Bone marrow (tissue), 2 donors: ENCODE measurements around the gene DHX57.

Experiments
- DNase-seq, 2 donors: peaks; one replicate each; lab custom pipeline; 2025; lab: John Stamatoyannopoulos, UW

The DHX57 gene, protein sequence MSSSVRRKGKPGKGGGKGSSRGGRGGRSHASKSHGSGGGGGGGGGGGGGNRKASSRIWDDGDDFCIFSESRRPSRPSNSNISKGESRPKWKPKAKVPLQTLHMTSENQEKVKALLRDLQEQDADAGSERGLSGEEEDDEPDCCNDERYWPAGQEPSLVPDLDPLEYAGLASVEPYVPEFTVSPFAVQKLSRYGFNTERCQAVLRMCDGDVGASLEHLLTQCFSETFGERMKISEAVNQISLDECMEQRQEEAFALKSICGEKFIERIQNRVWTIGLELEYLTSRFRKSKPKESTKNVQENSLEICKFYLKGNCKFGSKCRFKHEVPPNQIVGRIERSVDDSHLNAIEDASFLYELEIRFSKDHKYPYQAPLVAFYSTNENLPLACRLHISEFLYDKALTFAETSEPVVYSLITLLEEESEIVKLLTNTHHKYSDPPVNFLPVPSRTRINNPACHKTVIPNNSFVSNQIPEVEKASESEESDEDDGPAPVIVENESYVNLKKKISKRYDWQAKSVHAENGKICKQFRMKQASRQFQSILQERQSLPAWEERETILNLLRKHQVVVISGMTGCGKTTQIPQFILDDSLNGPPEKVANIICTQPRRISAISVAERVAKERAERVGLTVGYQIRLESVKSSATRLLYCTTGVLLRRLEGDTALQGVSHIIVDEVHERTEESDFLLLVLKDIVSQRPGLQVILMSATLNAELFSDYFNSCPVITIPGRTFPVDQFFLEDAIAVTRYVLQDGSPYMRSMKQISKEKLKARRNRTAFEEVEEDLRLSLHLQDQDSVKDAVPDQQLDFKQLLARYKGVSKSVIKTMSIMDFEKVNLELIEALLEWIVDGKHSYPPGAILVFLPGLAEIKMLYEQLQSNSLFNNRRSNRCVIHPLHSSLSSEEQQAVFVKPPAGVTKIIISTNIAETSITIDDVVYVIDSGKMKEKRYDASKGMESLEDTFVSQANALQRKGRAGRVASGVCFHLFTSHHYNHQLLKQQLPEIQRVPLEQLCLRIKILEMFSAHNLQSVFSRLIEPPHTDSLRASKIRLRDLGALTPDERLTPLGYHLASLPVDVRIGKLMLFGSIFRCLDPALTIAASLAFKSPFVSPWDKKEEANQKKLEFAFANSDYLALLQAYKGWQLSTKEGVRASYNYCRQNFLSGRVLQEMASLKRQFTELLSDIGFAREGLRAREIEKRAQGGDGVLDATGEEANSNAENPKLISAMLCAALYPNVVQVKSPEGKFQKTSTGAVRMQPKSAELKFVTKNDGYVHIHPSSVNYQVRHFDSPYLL (N-terminal part only)

GRCh38 chr2:38875576-38876367 is at the start of gene DHX57, which contains the start of gene MORN2:
Gene DHX57 (minus strand): TSS chr2:38875934. CDS start chr2:38868405, 7,529 bp downstream.
Gene MORN2 (plus strand): TSS chr2:38875976.
- DNase-seq, result peak; percentile 48 to 52

DNA sequence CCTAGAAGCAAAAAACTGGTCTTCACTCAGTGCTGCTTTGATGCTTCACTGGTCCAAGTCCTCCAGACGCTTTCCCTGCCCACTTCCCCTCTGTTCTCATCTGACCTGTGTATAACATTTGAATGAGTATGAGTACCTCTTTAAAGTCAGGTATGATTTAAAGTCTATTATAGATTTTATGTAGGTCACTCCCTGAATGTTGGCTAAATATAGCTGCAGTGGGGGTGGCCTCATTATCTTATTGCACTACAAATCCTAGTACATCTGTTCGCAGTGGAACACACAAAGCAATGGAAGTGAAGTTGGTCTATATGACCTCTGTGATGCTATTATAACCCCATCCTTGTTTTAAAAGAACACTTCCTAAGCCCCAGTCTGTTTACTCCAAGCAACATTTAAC is 47.2 kb upstream of the DHX57 start:
- DNase-seq, result no peak

DNA sequence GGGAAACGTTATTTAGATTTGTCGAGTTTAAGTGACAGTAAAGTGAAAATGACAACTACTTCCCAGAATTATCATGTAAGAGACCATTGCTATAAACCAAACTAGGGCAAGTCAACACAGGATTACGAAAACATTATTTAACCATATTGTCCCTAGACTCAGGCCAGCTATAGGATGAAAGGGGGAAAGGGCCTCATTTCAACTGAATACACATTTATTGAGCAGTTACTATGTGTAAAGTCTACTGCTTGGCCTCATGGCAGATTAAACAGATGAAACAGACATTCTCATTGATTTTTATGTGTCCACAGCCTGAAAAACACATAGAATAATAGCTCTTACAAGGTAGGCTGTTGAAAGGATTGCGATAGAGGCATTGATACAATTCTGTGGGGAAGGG is 46.7 kb upstream of the DHX57 start:
- DNase-seq, result no peak

DNA sequence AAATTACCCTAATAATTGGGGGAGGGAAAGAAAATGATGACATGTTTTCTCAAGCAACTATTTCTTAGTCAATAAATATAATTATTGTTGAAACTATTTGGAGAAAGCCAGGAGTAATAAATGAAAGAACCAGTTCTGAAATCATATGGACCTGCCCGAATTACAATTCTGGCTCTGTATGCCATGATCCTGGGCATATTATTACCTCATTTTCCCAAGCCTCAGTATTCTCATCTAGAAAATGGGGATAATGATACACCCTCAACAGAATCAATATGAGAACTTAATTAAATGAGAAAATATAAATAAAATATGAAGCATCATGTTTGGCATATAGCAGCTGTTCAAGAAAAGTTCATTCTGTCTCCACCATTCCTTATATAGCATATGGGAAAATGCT is 36.9 kb upstream of the DHX57 start:
- no peak for DNase-seq

GRCh38 chr2:38911191-38911590 is 35.5 kb upstream of the DHX57 start:
- DNase-seq, result no peak

GRCh38 chr2:38909872-38910271 is 34.1 kb upstream of the DHX57 start:
- DNase-seq, result no peak

DNA sequence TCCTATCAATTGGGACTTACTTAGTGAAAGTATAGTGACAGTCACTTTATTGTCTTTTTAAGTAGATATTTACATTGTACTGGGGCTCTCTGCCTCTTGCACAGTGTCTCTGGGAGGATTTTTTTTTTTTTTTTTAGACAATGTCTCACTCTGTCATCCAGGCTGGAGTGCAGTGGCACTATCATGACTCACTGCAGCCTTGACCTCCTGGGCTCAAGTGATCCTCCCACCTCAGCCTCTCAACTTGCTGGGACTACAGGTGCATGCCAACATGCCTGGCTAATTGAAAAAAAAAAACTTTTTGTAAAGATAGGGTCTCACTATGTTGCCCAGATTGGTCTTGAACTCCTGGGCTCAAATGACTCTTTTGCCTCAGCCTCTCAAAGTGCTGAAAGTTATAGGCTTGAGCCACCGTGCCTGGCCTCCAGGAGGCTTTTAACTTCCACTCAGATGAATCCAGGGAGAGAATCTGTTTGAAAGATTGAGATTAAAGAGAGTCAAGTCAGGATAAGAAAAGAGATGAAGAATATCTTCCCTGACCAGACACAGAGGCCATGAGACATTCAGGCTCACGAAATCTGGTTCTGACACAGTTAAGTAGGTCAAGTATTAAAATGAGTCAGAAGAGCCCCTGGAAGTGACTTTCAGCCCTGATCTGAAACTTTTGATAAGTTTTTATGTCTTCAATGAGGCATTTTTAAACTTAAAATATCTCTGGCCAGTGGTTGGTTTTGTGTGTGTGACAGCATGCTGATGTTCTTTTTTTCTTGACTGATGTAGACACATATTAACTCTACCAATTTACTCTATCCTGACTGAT is 32.2 kb upstream of the DHX57 start:
- DNase-seq, result no peak

GRCh38 chr2:38907242-38907641 is 31.5 kb upstream of the DHX57 start:
- no peak for DNase-seq

- DNase-seq, result no peak
Observed at GRCh38 chr2:38905251-38905650, 29.5 kb upstream of the DHX57 start.

DNA sequence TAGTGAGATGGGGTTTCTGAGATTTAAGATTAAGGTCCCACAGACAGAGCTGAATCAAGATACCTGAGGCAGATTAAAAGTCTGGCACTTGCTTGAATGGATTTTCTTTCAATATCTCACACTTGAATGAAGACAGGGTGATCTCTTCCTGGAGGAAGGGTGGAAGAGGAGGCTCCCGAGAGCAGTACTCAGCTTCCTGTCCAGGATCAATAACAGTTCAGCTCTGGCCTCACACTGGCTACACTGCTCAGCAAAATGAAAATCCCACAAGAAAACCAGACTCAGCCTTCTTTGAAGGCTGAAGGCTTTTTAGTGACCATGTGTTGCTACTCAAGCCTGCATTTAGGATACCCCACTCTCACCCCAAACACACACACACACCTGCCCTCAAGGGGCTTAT is 25.0 kb upstream of the DHX57 start:
- no peak for DNase-seq

DNA sequence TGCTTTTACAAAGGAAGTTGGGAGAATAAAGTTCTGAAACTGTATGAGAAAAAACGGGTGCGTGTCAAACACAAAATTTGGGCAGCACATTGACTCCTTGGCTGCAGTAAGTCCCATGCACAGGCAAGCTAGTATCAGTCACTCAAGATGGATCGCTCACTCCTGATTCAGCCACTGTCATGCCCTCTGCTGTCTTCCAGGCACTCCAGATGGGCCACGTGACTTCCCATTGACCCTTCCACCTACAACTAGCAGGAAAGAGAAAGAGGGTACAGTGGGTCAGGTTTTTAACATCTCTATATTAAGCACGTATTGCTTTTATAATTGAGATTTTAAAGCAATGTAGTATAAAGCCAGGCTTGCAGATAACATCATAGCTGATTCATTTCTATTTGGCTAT is 22.5 kb upstream of the DHX57 start:
- DNase-seq, result no peak

GRCh38 chr2:38892819-38893218 is 17.1 kb upstream of the DHX57 start:
- no peak for DNase-seq

- DNase-seq, result no peak
Observed at GRCh38 chr2:38889575-38889974, 13.8 kb upstream of the DHX57 start, which contains the start of gene ARHGEF33. Gene ARHGEF33 (plus strand): TSS chr2:38889875. CDS start chr2:38919448, 29,573 bp downstream.

- DNase-seq, result no peak
Observed at GRCh38 chr2:38889045-38889444, 13.3 kb upstream of the DHX57 start.

DNA sequence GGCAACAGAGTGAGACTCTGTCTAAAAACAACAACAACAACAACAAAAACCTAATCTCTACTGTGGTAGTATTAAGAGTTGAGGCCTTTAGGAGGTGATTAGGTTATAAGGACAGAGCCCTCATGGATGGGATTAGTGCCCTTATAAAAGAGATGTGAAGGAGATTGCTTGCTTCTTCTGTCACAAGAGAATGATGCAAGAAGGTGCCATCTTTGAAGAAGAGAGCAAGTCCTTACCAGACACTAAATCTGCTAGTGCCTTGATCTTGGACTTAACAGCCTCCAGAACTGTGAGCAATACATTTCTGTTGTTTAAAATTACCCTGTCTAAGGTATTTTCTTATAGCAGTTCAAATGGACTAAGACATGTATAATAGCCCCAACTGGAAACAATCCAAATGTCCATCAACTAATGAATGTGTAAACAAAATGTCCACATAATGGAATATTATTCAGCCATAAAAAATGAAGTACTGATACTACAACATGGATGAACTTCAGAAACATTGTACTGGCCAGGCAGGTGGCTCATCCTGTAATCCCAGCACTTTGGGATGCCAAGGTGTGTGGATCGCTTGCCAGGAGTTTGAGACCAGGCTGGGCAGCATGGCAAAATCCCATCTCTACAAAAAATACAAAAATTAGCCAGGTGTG is 12.3 kb upstream of the DHX57 start:
- DNase-seq, result no peak

- no peak for DNase-seq
Observed at GRCh38 chr2:38887347-38887746, 11.6 kb upstream of the DHX57 start.

GRCh38 chr2:38886063-38886462 is 10.3 kb upstream of the DHX57 start:
- DNase-seq, result no peak

- DNase-seq, result no peak
Observed at GRCh38 chr2:38876407-38876806, 673 bp upstream of the DHX57 start.

DNA sequence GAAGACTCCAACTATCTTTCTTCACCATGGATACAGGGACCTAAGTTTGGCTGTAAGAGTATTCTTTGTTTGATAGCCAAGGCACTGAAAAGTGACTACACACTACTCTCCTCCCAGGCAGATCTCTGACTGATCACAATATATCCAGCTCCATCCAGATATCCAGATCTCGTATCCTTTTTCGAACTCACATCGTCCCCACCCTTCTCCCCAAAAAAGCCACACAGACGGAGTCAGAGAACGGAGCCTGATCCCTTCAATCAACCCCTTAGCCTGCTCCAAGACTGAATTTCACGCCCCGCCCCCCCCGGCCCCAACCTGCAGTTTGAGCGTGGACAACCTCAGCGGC is 533 bp downstream of the DHX57 start:
- DNase-seq, result no peak

DNA sequence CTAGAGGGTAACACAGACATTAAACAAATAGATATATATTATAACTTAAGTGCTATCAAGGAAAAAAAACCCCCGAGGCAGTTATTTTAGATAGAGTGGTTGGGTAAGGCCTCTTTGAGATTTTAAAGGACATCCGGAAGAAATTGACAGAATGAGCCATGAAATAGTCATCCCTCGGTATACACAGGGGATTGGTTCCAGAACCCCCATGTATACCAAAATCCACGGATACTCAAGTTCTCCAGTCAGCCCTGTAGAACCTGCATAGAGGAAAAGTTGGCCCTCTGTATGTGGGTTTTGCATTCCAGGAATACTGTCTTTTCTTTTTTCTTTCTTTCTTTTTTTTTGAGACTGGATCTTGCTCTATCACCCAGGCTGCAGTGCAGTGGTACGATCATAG is 2.0 kb downstream of the DHX57 start:
- no peak for DNase-seq
